Stimulated activated CD8-positive, alpha-beta memory T cell treated with anti-CD3 and anti-CD28 coated beads, Interleukin-7, amount 100 ng/mL, for 24 hours (primary cell): ENCODE results near the gene BRD3.

Experiments used
- DNase-seq: peaks from one replicate; pipeline ENCODE4 v3.0.0-alpha.2; 2020; ENCODE audit warnings: low read depth

BRD3 gene

GRCh38 chr9:134024828-134025605 is 42.8 kb downstream of the BRD3 start, which contains the start of gene BRD3OS:
Gene BRD3OS (plus strand): TSS chr9:134025481. CDS start chr9:134026748, 1,267 bp downstream.
- peak; percentile 80 for DNase-seq

- DNase-seq, result no peak
These were observed 43.5 kb downstream of the BRD3 start for GRCh38 chr9:134024214-134024792.

GRCh38 chr9:134014946-134015345 is 52.9 kb downstream of the BRD3 start:
- DNase-seq, result no peak

- DNase-seq, result no peak
These were observed 56.4 kb downstream of the BRD3 start for GRCh38 chr9:134011401-134011800.

GRCh38 chr9:134010310-134011173 is 57.3 kb downstream of the BRD3 start:
- DNase-seq, result no peak

- no peak for DNase-seq
These were observed 60.3 kb downstream of the BRD3 start for GRCh38 chr9:134007571-134007970.

GRCh38 chr9:134007150-134007549 is 60.7 kb downstream of the BRD3 start:
- DNase-seq, result no peak

- DNase-seq, result no peak
These were observed 62.4 kb downstream of the BRD3 start for GRCh38 chr9:134005381-134005780.

GRCh38 chr9:134004881-134005280 is 62.9 kb downstream of the BRD3 start:
- no peak for DNase-seq

- no peak for DNase-seq
These were observed 63.5 kb downstream of the BRD3 start for GRCh38 chr9:134004131-134004873.

GRCh38 chr9:134003237-134003636 is 64.6 kb downstream of the BRD3 start:
- DNase-seq, result no peak

GRCh38 chr9:134002796-134003195 is 65.0 kb downstream of the BRD3 start:
- DNase-seq, result no peak

GRCh38 chr9:133999851-134000265 is 68.0 kb downstream of the BRD3 start:
- DNase-seq, result no peak

GRCh38 chr9:133998915-133999595 is 68.8 kb downstream of the BRD3 start:
- no peak for DNase-seq

GRCh38 chr9:133997584-133997983 is 70.2 kb downstream of the BRD3 start:
- DNase-seq, result no peak

GRCh38 chr9:133996531-133997520 is 71.0 kb downstream of the BRD3 start:
- no peak for DNase-seq

GRCh38 chr9:133995012-133995896 is 72.6 kb downstream of the BRD3 start:
- no peak for DNase-seq

GRCh38 chr9:133994353-133995011 is 73.3 kb downstream of the BRD3 start:
- peak; percentile 64 for DNase-seq
